Posterior vena cava (tissue), 2 donors: ENCODE measurements around the gene STK32B. TPM values are rescaled to one million over a fixed set of nuclear protein-coding genes. Genes with fewer than 3 reads are reported as not detected.
"Not testable (repeated sequence)": the region's sequence is repeated elsewhere in the genome, so short reads cannot be mapped to it uniquely, and the experiment has no call there.

Experiments used
- DNase-seq: peaks from one replicate; pipeline ENCODE4 v3.0.0-alpha.2; 2020; ENCODE audit warnings: low spot score
- intact Hi-C, 2 donors: fragments of 100-400 bp; cut with DNase I; formaldehyde crosslinking; loops; one replicate each; pipeline versions ENCODE4 v1.14.1 to v1.14.2; 2022 to 2023
- total RNA-seq, 2 donors: library from RNA; stranded (reverse); fragmentation: NEBNext Ultra II Directional; extraction: Animal tissue kit (Norgen Biotek cat#: 25700); gene quantifications; one replicate each; pipeline ENCODE4 v1.2.1, GENCODE V29; 2021
- donor health status: DM: yes; HTN: yes; CAD: no.
- donor health status: DM: yes; HTN: yes; CAD: no.

STK32B gene
- total RNA-seq, 2 donors from 2014 or later, result 3.1 to 3.5 TPM

DNA sequence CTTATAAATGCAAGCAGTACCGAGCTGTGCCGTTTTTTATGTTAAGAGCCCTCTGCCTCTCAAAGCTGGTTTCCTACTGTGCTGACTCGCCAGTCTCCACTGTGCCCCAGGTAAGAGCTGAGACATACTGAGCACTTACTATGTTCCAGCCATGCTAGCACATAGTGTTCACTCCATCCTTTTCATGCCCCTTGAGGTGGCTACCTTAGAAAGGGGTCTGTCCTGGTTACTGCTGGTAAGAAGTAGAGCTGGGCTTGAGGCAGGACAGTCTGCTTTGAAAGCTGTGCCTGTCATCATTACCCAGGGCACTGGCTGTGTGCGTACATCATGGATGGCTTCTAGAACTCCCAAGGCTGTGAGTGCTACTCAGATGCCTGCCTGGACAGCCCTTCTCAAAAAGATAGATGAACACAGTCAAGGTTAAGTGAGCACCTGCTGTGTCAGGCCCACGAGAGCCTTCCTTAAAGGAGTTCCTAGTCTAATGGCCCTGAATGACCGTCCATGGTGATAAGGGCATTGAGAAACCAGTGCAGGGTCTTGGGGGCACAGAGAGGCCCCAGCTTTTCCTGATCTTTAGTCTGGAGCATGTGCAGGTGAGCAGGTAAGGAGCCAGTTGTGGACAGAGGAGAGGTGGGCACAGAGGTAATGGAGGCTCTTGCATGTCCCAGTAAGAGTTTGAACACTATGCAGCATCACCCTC is 1.6 kb downstream of the STK32B start:
- DNase-seq, result no peak
- intact Hi-C loops, result loop anchor here in 1 of 2 donors (5.0 kb wide), 1 partner anchor 89 kb away; no protein-coding TSS in a partner anchor

DNA sequence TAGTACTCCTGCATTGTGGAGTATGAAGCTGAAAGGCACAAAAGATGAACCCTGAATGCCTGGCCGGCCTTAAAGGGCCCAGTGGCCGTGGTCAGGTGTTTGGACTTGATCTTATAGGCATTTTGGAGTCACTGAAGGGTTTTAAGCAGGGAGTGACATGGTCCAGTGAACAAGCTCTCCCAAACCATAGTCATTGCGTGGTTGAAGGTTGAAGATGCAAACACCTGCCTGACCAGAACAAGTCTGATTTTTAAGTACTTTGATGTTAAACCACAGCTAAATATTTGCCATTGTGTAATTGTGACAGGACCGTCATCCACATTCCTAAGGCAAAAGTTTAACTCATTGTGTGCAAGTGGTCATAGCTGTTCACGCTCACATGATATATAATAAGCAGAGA is 3.3 kb downstream of the STK32B start:
- intact Hi-C loops, result loop anchor here in 1 of 2 donors (5.0 kb wide), 1 partner anchor 88 kb away; no protein-coding TSS in a partner anchor
- DNase-seq, result no peak

DNA sequence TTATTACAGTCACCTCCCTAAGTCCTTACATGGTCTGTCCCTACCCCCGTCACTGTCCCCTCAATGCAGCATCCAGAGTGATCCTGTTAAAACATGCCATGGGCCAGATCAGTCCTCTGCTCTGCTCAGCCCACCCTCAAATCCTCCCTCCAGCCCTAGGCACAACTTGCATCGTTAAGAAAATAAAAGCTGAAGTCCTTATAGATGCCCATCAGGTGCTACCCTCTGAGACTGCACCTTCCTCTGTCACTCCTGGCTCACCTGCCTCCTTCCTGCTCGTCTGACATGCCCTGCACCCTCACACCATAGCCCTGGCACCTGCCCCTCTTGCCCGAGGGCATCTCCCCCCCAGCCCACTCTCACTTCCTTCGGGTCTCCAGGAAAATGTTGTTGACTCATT is 4.1 kb downstream of the STK32B start:
- intact Hi-C loops, result no loop called here
- DNase-seq, result no peak

DNA sequence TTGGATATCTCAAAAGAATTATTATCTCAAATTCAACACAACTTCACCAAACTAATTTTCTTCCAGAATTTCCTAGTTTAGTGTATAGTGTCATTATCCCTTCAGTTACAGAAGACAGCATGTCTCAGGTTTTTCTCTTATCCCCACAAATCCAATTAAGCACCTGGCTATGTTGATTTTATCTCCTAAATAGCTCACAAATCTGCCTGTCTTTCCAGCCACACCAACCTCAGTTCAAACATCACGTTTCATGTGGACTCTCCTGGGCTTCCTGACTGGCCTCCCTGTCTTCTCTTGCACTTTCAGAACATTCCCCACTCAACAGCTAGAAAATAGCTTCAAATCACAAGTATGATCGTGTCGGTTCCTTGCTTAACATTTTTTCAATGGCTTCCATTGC is 14.8 kb downstream of the STK32B start:
- DNase-seq, result no peak
- intact Hi-C loops, result no loop called here

DNA sequence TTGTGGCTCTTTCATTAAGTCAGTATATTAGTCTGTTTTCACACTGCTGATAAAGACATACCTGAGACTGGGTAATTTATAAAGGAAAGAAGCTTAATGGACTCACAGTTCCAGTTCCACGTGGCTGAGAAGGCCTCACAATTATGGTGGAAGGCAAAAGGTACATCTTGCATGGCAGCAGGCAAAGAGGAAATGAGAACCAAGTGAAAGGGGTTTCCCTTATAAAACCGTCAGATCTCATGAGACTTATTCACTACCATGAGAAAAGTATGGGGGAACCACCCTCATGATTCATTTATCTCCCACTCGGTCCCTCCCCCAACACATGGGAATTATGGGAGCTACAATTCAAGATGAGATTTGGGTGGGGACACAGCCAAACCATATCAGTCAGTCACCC is 15.7 kb downstream of the STK32B start:
- intact Hi-C loops, DNase-seq: not testable (repeated sequence)

DNA sequence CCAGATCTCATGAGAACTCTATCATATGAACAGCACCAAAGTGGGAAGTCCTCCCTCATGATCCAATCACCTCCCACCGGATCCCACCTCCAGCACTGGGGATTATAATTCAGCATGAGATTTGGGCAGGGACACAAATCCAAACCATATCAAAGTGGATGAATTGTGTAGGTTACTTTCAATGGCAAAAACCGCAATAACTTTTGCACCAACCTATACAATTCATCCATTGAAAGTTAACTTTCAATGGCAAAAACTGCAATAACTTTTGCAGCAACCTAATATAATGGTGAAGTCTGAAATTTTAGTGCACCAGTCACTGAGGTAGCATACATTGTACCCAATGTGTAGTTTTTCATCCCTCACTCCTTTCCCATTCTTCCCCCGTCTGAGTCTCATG is 16.6 kb downstream of the STK32B start:
- no peak for DNase-seq

DNA sequence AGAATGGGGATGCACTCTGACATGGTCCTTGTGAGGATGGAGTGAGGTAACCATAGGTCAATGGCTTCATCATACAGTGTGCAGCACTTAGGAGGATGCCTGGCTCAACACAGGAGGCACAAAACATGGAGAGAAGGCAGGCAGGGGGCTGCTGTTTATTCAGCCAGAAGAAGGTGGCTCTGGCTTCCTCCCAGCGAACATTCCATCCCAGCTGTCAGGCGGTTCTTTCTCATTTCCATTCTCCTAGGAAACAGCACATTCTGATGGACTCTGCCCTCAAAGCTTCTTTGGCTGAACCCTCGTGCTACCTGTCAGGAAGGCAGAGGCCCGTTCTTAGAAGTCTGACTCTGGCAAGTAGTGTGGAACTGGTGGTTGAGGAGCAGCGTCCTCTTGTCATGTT is 18.6 kb downstream of the STK32B start:
- intact Hi-C loops, result no loop called here
- DNase-seq, result no peak

More for the DNA sequence above, 16.6 kb downstream of the STK32B start:
- intact Hi-C loops, result no loop called here

DNA sequence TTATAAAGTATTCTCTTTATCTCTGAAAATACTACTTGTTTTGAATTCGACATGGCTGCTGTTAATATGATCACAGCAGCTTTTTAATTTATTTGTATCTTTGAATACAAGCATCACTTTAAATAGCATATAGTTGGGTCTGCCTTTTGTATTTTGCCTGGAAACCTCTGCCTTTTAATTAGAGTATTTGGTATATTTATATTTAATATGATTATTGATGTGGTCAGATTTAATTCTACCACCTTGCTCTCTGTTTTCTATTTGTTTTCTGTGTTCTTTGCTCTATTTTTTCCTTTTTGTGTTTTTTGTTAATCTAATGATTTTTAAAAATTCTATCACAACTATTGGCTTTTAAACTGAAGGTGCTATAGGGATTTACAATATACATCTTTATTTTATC is 21.7 kb downstream of the STK32B start:
- intact Hi-C loops, result no loop called here
- no peak for DNase-seq

DNA sequence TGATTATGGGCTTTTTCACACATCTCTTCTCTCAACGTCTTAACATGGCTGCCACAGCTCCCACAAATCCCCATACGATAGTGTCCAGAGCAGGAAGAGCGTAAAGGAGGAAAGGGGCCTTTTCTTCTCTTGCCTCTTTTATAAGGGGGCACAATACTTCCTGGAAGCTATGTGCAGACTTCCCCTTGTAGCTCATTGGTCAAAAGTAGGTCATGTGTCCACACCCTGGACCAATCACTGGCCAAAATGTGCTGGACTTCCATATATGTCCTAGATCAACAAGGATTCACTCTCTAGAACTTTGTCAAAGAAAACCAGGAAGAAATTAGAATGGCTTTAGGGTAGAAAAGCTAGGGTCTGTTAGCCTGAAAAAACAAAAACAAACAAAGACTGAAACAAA is 26.7 kb downstream of the STK32B start:
- intact Hi-C loops, result no loop called here
- DNase-seq, result no peak

DNA sequence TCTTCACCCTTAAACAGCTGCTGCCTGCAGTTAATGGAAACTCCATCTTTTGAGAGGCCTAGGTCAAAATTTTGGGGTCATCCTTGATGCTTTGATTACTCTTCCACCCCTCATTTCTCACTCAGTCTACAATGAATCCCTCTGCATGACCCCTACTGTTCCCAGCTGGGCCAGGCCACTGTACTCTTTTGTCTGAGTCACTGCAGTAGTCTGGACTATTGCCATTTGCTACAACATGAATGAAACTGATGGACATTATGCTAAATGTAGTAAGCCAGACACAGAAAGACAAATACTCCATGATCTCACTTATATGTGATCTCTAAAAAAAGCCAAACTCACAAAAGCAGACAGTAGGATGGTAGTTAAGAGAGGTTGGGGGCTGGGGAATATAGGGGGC is 28.3 kb downstream of the STK32B start:
- intact Hi-C loops, result no loop called here
- DNase-seq, result no peak

DNA sequence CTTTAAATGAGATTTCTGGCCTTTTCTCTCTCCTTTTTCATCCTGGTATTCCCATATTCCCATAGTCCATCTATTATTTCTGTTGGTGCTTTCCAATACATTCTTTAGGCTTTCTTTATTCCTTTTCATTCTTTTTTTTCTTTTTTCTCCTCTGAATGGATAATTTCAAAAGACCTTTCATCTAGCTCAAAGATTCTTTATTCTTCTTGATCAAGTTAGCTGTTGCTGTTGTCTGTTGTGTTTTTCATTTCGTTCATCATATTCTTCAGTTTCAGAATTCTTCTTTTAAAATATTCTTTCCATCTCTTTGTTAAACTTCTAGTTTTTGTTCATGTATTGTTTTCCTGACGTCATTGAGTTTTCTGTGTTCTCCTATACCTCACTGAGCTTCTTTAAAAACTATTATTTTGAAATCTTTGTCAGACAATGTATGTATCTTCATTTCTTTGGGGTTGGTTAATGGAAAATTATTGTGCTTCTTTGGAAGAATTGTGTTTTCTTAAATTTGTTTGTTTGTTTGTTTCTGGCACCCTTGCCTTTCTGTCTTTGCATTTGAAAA is 30.2 kb downstream of the STK32B start:
- intact Hi-C loops, result no loop called here
- DNase-seq, result no peak

DNA sequence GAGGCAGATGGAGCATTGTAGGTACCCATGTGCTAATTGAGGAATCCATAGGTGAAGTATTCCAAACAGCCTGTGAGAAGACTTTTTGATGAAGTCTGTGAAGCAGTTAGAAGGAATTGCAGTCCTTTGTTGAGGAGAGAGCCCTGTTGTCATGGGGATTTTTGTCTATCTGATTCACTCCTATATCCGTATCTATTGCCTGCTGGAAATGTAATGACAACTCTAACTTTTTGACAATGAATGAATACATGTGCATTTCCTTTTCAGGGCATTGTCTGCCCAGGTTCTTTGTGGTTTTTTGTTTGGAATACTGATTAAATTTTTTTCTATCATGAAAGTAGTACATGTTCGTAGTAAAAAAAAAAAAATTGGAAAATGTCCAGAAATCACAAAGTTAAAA is 31.1 kb downstream of the STK32B start:
- no peak for DNase-seq
- intact Hi-C loops, result no loop called here

DNA sequence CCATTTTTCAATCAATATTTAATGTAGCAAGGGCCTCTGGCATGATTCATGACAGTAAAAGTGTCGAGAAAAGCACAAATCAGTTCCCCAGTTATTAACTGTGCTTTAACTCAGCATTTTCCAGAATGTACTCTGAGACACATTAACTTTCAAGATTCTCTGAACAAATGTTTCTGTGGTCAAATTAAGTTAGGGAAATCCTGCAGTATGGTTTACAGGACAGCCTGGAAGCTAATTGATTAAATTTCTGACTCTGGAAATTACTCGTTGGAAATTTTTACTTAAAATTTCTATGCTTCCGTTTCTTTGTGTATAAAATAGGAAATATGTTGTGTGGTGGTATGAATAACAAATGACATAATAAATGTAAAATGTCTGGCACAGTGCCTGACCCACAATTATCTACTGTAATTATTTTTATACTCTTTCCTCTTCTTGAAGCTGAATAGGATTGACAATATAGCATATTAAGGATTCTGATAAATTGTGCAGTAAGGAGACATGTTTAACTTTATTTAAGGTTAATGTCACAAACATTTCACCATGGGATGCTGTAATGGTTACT is 33.7 kb downstream of the STK32B start:
- intact Hi-C loops, result no loop called here
- no peak for DNase-seq

DNA sequence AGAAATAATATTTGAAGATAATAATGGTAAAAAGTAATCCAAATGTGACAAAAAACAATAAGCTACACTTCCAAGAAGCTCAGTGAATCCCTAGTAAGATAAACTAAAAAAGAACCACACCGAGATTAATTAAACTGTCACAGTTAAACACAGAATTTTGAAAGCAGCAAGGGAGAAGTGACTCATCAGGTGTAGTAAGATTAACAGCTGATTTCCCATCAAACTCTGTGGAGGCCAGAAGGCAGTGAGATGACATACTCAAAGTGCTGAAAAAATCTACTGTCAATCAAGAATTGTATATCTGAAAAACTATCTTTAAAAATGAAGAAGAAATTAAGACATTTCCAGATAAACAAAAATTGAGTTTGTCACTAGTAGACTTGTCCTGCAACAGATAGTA is 35.3 kb downstream of the STK32B start:
- intact Hi-C loops, result no loop called here
- DNase-seq, result no peak

DNA sequence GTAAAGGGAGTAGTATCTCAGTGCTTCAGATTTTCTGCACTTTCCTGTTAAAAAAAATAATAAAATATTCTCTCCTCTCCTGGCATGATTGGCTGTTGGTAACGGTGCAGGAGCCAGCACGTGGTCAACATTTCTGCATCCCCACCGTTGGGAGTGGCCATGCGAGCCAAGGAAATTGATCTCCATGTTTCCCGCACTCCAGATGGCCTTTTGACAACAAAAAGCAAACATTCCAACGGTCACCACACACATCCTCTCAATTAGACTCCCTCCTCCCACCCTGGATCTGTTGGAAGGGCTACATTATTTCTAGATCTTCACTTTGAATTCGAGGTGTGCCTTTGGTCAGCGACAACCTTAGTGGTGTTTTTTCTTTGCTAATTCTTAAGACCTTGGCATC is 45.0 kb downstream of the STK32B start:
- DNase-seq, result no peak
- intact Hi-C loops, result no loop called here

DNA sequence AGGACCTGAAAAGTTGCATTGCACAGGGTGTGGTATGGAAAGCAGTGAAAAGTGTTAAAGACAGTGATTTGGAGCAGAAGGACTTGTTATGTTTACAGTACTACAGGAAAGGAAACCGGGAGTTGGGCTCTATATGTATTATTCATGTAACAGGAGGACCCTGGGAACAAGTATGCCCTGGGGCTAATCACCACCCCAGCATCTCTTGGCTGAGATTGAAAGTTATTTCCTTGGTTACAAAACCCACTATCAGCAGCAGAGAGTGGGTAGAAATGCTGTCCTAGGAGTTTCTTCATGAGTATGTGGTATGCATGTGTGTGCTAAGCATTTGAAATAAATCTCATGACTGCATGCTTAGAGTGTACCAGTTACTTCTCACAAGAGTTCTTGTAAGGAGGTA is 46.9 kb downstream of the STK32B start:
- DNase-seq, result no peak
- intact Hi-C loops, result no loop called here

DNA sequence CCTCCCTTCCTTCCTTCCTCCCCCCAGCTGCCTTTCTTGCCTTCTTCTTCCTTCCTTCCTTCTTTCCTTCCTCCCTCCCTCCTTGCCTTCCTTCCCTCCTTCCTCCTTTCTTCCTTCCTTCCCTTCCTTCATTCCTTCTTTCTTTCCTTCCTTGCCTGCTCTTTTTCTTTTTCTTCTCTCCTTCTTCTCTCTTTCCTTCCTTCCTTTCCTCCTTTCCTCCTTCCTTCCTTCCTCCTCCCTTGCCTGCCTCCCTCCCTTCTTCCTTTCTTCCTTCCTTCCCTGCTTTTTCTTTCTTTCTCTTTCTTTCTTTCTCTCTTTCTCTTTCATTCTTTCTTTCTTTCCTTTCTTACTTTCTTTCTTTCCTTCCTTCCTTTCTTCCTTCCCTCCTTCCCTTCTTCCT is 49.1 kb downstream of the STK32B start:
- no peak for DNase-seq
- intact Hi-C loops, result no loop called here

DNA sequence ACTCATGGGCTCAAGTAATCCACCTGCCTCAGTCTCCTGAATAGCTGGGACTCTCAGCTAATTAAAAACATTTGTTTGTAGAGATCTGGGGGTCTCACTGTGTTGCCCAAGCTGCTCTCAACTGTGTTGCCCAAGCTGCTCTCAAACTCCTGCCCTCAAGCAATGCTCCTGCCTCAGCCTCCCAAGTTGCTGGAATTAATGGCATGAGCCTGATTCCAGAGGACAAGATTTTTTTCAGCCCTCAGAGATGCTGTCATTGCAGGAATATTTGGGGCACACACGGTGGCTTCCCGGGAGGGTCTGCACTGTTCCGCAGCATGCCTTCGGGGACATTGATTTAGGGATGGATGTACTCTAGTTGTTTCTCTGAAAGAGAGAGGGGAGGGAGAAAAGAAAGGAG is 49.7 kb downstream of the STK32B start:
- intact Hi-C loops, result no loop called here
- no peak for DNase-seq

DNA sequence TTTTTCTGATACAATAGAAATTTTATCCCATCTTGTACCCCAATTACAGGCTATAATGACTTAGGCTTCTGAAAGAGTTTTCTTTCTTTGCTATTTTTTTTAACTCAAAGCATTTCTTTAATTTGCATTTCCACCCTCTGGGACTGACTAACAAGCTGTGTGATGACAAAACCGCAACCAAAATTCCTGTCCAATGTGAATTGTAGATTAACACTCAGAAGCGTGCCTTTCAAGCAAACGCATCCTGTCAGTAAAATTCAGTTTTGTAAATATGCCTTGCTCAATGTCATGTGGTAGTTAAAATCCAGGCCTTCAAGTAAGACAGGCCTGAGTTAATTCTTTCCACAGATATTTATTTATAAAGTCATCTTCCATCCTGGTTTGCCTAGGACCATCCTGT is 50.3 kb downstream of the STK32B start:
- intact Hi-C loops, result no loop called here
- DNase-seq, result no peak

DNA sequence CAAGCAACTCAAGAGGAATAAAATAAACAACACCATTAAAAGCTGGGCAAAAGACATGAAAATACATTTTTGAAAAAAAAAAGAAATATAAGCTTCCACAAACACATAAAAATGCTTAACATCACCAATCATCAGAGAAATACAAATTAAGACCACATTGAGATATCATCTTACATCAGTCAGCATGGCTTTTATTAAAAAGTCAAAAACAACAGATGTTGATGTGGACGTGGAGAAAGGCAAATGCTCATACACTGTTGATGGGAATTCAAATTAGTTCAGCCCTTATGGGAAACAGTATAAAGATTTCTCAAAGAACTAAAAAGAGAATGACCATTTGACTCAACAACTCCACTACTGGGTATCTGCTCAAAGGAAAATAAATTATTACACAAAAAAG is 59.6 kb downstream of the STK32B start:
- intact Hi-C loops, result no loop called here
- no peak for DNase-seq
